Loucy (cell line): Measurements from ENCODE around the gene VPS26B.

Experiments
- CTCF ChIP-seq: fragments of 200-600 bp; sonication (generic); conservative IDR thresholded peaks from 2 replicates; pipeline ENCODE4 v1.5.1; 2014; ENCODE audit warnings: mild to moderate bottlenecking, antibody characterized with exemption, low read length
- EZH2phosphoT487 ChIP-seq: fragments of 200-600 bp; IDR thresholded peaks from 2 replicates; pipeline ENCODE4 v1.6.1; 2018; ENCODE audit warnings: antibody characterized with exemption, mild to moderate bottlenecking, moderate library complexity, borderline replicate concordance

- no peak for TF ChIP-seq CTCF
- no peak for TF ChIP-seq EZH2phosphoT487
Measured at GRCh38 chr11:134292661-134293060, 68.2 kb downstream of the VPS26B start.
